DMS114 treated with DMSO at 0.1 percent for 48 hours (cell line): ENCODE data around the gene SLC6A12.
A peak's percentile ranks its signal among the peaks of the same experiment; 100 is the strongest.

Experiments used
- DNase-seq: peaks from one replicate; lab custom pipeline; 2025; ENCODE audit not compliant: unreplicated experiment; lab: John Stamatoyannopoulos, UW

Gene SLC6A12

GRCh38 chr12:166425-167075 lies 47.4 kb downstream of the SLC6A12 start:
- no peak for DNase-seq

- DNase-seq = no peak
These were observed 48.0 kb downstream of the SLC6A12 start for GRCh38 chr12:165862-166368.

- no peak for DNase-seq
These were observed 49.8 kb downstream of the SLC6A12 start for GRCh38 chr12:164207-164606.

- DNase-seq = no peak
These were observed 50.5 kb downstream of the SLC6A12 start for GRCh38 chr12:163406-163986.

GRCh38 chr12:162467-163307 lies 51.3 kb downstream of the SLC6A12 start:
- DNase-seq = no peak

- DNase-seq = no peak
These were observed 52.1 kb downstream of the SLC6A12 start for GRCh38 chr12:161823-162222.

GRCh38 chr12:160858-161257 lies 53.1 kb downstream of the SLC6A12 start:
- no peak for DNase-seq

GRCh38 chr12:159156-159782 lies 54.7 kb downstream of the SLC6A12 start:
- DNase-seq = no peak

GRCh38 chr12:157644-158043 lies 56.3 kb downstream of the SLC6A12 start:
- DNase-seq = no peak

GRCh38 chr12:156945-157344 lies 57.0 kb downstream of the SLC6A12 start:
- DNase-seq = no peak

GRCh38 chr12:155646-156045 lies 58.3 kb downstream of the SLC6A12 start:
- DNase-seq = no peak

- DNase-seq = no peak
These were observed 59.0 kb downstream of the SLC6A12 start for GRCh38 chr12:155006-155405.

- DNase-seq = no peak
These were observed 59.9 kb downstream of the SLC6A12 start for GRCh38 chr12:154058-154457.

GRCh38 chr12:153080-153746 lies 60.7 kb downstream of the SLC6A12 start:
- peak; percentile 53 for DNase-seq

GRCh38 chr12:152440-152839 lies 61.5 kb downstream of the SLC6A12 start:
- DNase-seq = no peak

GRCh38 chr12:151579-151978 lies 62.4 kb downstream of the SLC6A12 start:
- no peak for DNase-seq

- no peak for DNase-seq
These were observed 65.1 kb downstream of the SLC6A12 start for GRCh38 chr12:148676-149416.

GRCh38 chr12:147242-147641 lies 66.7 kb downstream of the SLC6A12 start:
- DNase-seq = no peak

GRCh38 chr12:145369-145960 lies 68.5 kb downstream of the SLC6A12 start:
- no peak for DNase-seq
